HEK293 (cell line): ENCODE data around the gene CPAMD8.

ENCODE experiments used
- CTCF ChIA-PET: fragments of 350-600 bp; formaldehyde crosslinking; extraction: SDS; loops from one replicate; lab custom pipeline; 2021; ENCODE audit warnings: antibody characterized with exemption; lab: Yijun Ruan, JAX
- POLR2A ChIA-PET: fragments of 300-600 bp; formaldehyde crosslinking; extraction: SDS; loops from one replicate; lab custom pipeline; 2020; ENCODE audit warnings: antibody characterized with exemption, inconsistent platforms; lab: Yijun Ruan, JAX
- H3K27ac ChIP-seq: fragments of 200-500 bp; sonication (Bioruptor generic); 2 replicates; pipeline ENCODE4 v1.5.1; 2014; ENCODE audit warnings: low read depth, low read length, control low read depth, inconsistent platforms; ENCODE audit errors: extremely low read depth
- H3K36me3 ChIP-seq, 2 experiments: fragments of 200-500 bp in 1 of 2; sonication (Bioruptor generic) in 1 of 2; 1 replicate in 1 of 2; 2 replicates in 1 of 2; pipeline ENCODE4 v1.5.1; 2014 to 2017; ENCODE audit warnings: inconsistent platforms in 2 of 2, low read length in 2 of 2; ENCODE audit not compliant: control insufficient read depth in 2 of 2, insufficient read depth in 1 of 2
- H3K4me1 ChIP-seq: fragments of 200-500 bp; sonication (Bioruptor generic); 2 replicates; pipeline ENCODE4 v1.5.1; 2014; ENCODE audit warnings: mild to moderate bottlenecking, low read length, inconsistent platforms; ENCODE audit not compliant: control insufficient read depth, insufficient read depth
- H3K4me3 ChIP-seq: 2 replicates; pipeline ENCODE4 v1.5.1; 2011; ENCODE audit warnings: low read depth, mild to moderate bottlenecking, control low read depth, low read length, moderate library complexity
- H3K9me3 ChIP-seq: fragments of 200-500 bp; sonication (Bioruptor generic); 2 replicates; pipeline ENCODE4 v1.5.1; 2014; ENCODE audit warnings: low read depth, low read length, inconsistent platforms; ENCODE audit not compliant: control insufficient read depth, insufficient read depth
- EGR2 ChIP-seq: fragments of 450-650 bp; formaldehyde crosslinking; IDR thresholded peaks from 2 replicates; pipeline ENCODE4 v1.5.1; 2016; ENCODE audit warnings: low read depth, missing biosample characterization, missing genetic modification characterization
- GLIS1 ChIP-seq: fragments of 450-650 bp; formaldehyde crosslinking; IDR thresholded peaks from 2 replicates; pipeline ENCODE4 v1.5.1; 2016; ENCODE audit warnings: missing biosample characterization, missing genetic modification characterization
- KLF1 ChIP-seq: fragments of 450-650 bp; formaldehyde crosslinking; IDR thresholded peaks from 2 replicates; pipeline ENCODE4 v1.5.1; 2016; ENCODE audit warnings: missing biosample characterization, missing genetic modification characterization
- KLF9 ChIP-seq: fragments of 450-650 bp; formaldehyde crosslinking; IDR thresholded peaks from 2 replicates; pipeline ENCODE4 v1.5.1; 2016; ENCODE audit warnings: missing biosample characterization, missing genetic modification characterization, low read depth
- PRDM2 ChIP-seq: fragments of 450-650 bp; formaldehyde crosslinking; IDR thresholded peaks from 2 replicates; pipeline ENCODE4 v1.5.1; 2016; ENCODE audit warnings: missing biosample characterization, missing genetic modification characterization, borderline replicate concordance
- SP7 ChIP-seq: fragments of 450-650 bp; formaldehyde crosslinking; IDR thresholded peaks from 2 replicates; pipeline ENCODE4 v1.5.1; 2016; ENCODE audit warnings: missing biosample characterization, missing genetic modification characterization
- TCF7L2 ChIP-seq: IDR thresholded peaks from 2 replicates; pipeline ENCODE4 v1.6.1; 2011; ENCODE audit warnings: low read depth, mild to moderate bottlenecking, inconsistent platforms, low read length, moderate library complexity, borderline replicate concordance
- TRIM28 ChIP-seq: IDR thresholded peaks from 2 replicates; pipeline ENCODE4 v1.6.1; 2011; ENCODE audit warnings: low read length, control low read depth, borderline replicate concordance
- WT1 ChIP-seq: fragments of 450-650 bp; formaldehyde crosslinking; IDR thresholded peaks from 2 replicates; pipeline ENCODE4 v1.5.1; 2016; ENCODE audit warnings: missing biosample characterization, missing genetic modification characterization
- ZBTB11 ChIP-seq: fragments of 450-650 bp; formaldehyde crosslinking; conservative IDR thresholded peaks from 2 replicates; pipeline ENCODE4 v1.5.1; 2016; ENCODE audit warnings: low read depth, missing biosample characterization, missing genetic modification characterization
- ZBTB26 ChIP-seq: fragments of 450-650 bp; formaldehyde crosslinking; optimal IDR thresholded peaks from 2 replicates; pipeline ENCODE3; 2016; ENCODE audit warnings: missing biosample characterization, mild to moderate bottlenecking, missing genetic modification characterization
- ZBTB6 ChIP-seq: fragments of 450-650 bp; formaldehyde crosslinking; IDR thresholded peaks from 2 replicates; pipeline ENCODE4 v1.5.1; 2017; ENCODE audit warnings: missing biosample characterization, missing genetic modification characterization
- ZFHX2 ChIP-seq: fragments of 450-650 bp; formaldehyde crosslinking; conservative IDR thresholded peaks from 2 replicates; pipeline ENCODE4 v1.5.1; 2016; ENCODE audit warnings: missing biosample characterization, missing genetic modification characterization
- ZNF155 ChIP-seq: fragments of 450-650 bp; formaldehyde crosslinking; IDR thresholded peaks from 2 replicates; pipeline ENCODE4 v1.5.1; 2016; ENCODE audit warnings: missing biosample characterization, missing genetic modification characterization
- ZNF175 ChIP-seq: fragments of 450-650 bp; formaldehyde crosslinking; IDR thresholded peaks from 2 replicates; pipeline ENCODE4 v1.5.1; 2016; ENCODE audit warnings: missing biosample characterization, missing genetic modification characterization
- ZNF2 ChIP-seq: fragments of 450-650 bp; formaldehyde crosslinking; IDR thresholded peaks from 2 replicates; pipeline ENCODE4 v1.5.1; 2016; ENCODE audit warnings: missing biosample characterization, missing genetic modification characterization
- ZNF26 ChIP-seq: fragments of 450-650 bp; formaldehyde crosslinking; IDR thresholded peaks from 2 replicates; pipeline ENCODE4 v1.5.1; 2016; ENCODE audit warnings: missing biosample characterization, missing genetic modification characterization
- ZNF335 ChIP-seq: fragments of 450-650 bp; formaldehyde crosslinking; conservative IDR thresholded peaks from 2 replicates; pipeline ENCODE4 v1.5.1; 2016; ENCODE audit warnings: missing biosample characterization, missing genetic modification characterization
- ZNF404 ChIP-seq: fragments of 450-650 bp; formaldehyde crosslinking; IDR thresholded peaks from 2 replicates; pipeline ENCODE4 v1.5.1; 2017; ENCODE audit warnings: missing biosample characterization, missing genetic modification characterization
- ZNF433 ChIP-seq: fragments of 450-650 bp; formaldehyde crosslinking; IDR thresholded peaks from 2 replicates; pipeline ENCODE4 v1.5.1; 2016; ENCODE audit warnings: missing biosample characterization, missing genetic modification characterization, low read depth
- ZSCAN30 ChIP-seq: fragments of 450-650 bp; IDR thresholded peaks from 2 replicates; pipeline ENCODE4 v1.5.1; 2018; ENCODE audit warnings: missing biosample characterization, mild to moderate bottlenecking, missing genetic modification characterization, moderate library complexity

CPAMD8 gene

GRCh38 chr19:17027535-17027975, 945 bp upstream of the CPAMD8 start (continued):
- no peak for TF ChIP-seq ZBTB11
- TF ChIP-seq TRIM28: no peak
- no peak for TF ChIP-seq ZSCAN30
- no peak for TF ChIP-seq PRDM2 (tag by site-specific recombination)
- TF ChIP-seq ZNF26: no peak

GRCh38 chr19:17025991-17026658, 485 bp downstream of the CPAMD8 start:
- Histone ChIP-seq H3K9me3 (no peaks in the 10 kb centered on the region), H3K4me1 (no peaks in the 10 kb centered on the region), H3K27ac (no peak overlapping the region), H3K36me3 (no peaks in the 10 kb centered on the region), H3K4me3 (peak overlapping the region; percentile 21)
- POLR2A ChIA-PET: no interaction called here
- CTCF ChIA-PET: interaction anchor here (0.6 kb wide), 1 partner anchor 240 kb away, joined by 5 read pairs; no protein-coding TSS in a partner anchor
- TF ChIP-seq WT1 (tag by site-specific recombination) (no peak), ZNF335 (tag by site-specific recombination) (peak; percentile 43; the same call in 1 of the 2 replicates), GLIS1 (tag by site-specific recombination) (no peak), ZNF433 (tag by site-specific recombination) (no peak), ZNF155 (tag by site-specific recombination) (no peak), ZBTB6 (tag by site-specific recombination) (no peak), KLF9 (0 out of 2 replicates have a peak, but pooled peaks have one; percentile 30), ZBTB26 (tag by site-specific recombination) (peak; percentile 22), TCF7L2 (no peak), ZFHX2 (tag by site-specific recombination) (peak; percentile 91), ZNF2 (tag by site-specific recombination) (no peak), EGR2 (tag by site-specific recombination) (peak; percentile 90), ZNF175 (no peak), SP7 (tag by site-specific recombination) (no peak), KLF1 (peak; percentile 52), ZNF404 (tag by site-specific recombination) (no peak)
